DMS153 treated with DMSO at 0.1 percent for 48 hours (cell line): ENCODE data around the gene NDUFB11.
"Not testable (repeated sequence)": the region's sequence is repeated elsewhere in the genome, so short reads cannot be mapped to it uniquely, and the experiment has no call there.

Experiments used
- DNase-seq: peaks from one replicate; lab custom pipeline; 2025; ENCODE audit not compliant: unreplicated experiment; lab: John Stamatoyannopoulos, UW

NDUFB11 gene

DNA sequence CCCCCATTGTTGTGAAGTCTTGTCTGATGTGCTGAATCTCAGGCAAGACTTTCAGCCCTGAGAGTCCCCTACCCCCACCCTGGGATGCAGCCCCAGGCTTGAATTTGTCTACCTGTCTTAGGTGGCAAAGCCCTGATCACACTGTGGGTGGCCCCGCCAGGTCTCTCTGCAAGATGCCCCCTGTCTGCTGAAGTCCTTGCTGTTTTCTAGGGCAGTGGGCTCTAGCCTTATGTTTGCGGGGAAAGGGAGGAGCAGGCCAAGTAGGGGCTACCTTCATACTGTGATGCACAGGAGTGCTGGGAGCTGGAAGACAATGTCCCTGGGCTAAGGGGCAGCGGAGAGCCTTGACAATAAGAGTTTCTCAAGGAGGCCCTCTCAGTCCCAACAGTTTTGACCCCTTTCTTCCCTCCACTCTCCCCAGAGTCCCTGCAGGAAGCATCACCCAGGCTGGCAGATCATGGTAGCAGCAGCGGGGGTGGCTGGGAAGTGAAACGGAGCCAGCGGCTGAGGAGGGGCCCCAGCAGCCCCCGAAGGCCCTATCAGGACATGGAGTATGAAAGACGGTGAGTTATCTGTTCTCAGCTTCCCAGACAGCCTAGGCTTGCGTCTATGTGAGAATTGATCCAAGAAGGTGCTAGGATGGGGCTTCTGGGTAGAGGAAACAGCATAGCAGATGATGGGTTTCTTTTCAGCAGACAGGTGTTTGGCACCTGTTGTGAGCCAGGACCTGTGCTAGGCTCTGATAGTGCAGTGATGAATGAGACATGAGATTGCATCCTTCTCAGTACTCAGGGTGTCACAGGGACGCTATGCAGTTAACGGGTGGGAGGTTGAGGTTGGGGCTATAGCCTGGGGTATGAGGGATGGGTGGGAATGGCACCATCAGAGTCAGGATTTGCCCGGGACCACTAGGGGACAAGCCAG is 2.7 kb upstream of the NDUFB11 start:
- DNase-seq = no peak

- no peak for DNase-seq
Observed at GRCh38 chrX:47146121-47146935, 1.8 kb upstream of the NDUFB11 start.

GRCh38 chrX:47145395-47146120 is 1.1 kb upstream of the NDUFB11 start:
- no peak for DNase-seq

DNA sequence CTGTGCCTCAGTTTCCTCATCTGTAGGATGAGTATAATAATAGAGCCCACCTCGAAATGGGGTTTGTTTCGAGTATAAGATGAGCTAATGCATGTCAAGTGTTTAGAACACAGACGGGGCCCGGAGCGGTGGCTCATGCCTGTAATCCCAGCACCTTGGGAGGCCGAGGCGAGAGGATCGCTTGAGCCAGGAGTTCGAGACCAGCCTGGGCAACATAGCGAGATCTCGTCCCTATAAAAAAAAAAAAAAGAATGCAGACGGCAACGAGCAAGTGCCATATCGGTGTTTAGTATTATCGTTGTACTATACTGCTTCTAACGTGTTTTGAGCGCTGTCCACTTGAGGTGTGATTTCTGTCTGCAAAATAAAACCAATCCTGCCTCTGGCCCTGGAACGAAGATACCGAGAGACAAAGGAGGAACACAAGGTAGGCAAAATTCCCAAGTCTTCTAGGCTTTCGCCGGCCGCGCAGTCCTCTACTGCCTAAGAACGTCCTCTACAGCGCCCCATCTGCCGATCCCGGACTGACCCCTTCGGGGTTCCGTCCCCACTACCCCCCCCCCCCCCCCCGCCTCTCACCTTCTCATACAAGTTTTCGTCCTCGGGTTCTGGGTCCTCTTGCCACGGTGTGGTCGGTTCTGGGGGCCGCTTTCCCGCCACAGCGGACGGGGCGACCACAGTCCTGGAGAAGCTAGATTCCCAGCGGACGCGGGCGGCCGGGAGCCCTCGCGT is 442 bp downstream of the NDUFB11 start:
- DNase-seq = no peak

- DNase-seq = no peak
Observed at GRCh38 chrX:47138171-47138570, 6.3 kb downstream of the NDUFB11 start.

DNA sequence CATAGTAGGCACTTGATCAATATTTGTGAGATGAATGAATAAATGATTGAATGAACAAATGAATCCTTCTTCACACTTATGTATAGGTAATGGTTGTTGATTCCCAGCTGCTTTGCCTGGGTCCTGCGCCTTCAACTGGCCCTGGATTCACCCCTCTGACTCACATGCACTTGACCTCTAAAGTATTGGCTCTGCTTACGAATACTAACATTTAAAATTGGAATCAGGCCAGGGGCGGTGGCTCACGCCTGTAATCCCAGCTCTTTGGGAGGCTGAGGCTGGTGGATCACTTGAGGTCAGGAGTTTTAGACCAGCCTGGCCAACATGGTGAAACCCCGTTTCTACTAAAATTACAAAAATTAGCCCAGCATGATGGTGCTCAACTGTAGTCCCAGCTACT is 8.9 kb downstream of the NDUFB11 start:
- DNase-seq = not testable (repeated sequence)

- DNase-seq = no peak
Observed at GRCh38 chrX:47133493-47133892, 11.0 kb downstream of the NDUFB11 start.

- no peak for DNase-seq
Observed at GRCh38 chrX:47129899-47130358, 14.6 kb downstream of the NDUFB11 start.

DNA sequence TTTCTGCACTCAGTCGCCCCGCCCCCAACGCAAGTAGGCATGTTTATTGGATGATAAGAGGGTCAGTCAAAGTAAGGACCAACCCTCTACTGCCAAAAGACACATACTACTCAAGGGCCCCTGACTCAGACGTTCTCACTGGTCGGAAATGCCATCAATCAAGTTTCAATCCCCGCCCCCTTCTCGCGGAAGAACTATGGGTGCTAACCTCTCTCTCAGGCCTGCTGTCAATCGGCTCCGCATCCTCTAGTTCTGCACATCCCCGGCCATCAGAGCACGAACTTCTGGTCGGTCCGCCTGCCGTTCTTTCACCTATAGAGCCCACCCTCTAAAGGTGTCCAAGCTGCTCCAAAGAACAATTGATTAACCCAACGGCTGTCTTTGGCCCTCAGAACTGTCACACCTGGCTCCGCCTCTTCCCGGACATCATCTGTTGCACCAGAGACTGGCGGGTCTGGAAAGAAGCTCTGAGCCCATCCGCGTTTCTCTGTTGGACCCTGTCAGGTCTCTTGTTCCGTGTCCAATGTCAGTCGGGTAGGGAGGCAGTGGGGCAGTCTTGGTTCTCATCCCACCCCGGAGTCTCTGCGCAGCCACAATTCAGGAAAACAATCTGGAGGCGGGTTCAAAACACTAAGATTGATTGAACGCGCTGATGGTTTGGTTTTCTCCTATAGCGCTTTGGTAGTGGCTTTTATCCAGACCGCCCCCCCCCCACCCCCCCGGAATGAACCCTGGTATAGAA is 15.2 kb downstream of the NDUFB11 start:
- peak; percentile 58 for DNase-seq

DNA sequence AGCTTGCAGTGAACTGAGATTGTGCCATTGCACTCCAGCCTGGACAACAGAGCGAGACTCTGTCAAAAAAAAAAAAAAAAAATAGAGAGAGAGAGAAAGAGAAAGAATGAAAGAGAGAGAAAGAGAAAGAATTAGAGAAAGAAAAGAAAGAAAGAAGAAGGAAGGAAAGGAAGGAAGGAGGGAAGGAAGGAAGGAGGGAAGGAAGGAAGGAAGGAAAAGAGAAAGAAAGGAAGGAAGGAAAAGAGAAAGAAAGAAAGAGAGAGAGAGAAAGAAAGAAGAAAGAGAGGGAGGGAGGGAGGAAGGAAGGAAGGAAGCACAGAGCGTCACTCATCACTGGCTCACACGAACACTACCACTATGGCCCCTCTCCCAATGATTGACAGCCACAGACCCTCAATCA is 20.0 kb downstream of the NDUFB11 start:
- DNase-seq = not testable (repeated sequence)

DNA sequence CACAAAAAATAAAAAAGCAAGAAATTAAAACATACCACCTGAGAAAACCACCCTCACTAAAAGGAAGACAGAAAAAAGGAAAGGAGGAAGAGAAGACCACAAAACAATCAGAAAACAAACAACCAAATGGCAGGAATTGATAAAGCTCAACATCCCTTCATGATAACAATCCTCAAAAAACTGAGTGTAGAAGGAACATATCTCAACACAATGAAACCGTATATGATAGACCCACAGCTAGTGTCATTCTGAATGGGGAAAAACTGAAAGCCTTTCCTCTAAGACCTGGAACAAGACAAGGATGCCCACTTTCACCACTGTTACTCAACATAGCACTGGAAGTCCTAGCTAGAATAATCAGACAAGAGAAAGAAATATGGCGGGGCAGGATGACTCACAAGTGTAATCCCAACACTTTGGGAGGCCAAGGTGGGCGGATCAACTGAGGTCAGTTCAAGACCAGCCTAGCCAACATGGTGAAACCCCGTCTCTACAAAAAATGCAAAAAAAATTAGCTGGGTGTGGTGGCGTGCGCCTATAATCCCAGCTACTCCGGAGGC is 27.9 kb downstream of the NDUFB11 start:
- DNase-seq = not testable (repeated sequence)

DNA sequence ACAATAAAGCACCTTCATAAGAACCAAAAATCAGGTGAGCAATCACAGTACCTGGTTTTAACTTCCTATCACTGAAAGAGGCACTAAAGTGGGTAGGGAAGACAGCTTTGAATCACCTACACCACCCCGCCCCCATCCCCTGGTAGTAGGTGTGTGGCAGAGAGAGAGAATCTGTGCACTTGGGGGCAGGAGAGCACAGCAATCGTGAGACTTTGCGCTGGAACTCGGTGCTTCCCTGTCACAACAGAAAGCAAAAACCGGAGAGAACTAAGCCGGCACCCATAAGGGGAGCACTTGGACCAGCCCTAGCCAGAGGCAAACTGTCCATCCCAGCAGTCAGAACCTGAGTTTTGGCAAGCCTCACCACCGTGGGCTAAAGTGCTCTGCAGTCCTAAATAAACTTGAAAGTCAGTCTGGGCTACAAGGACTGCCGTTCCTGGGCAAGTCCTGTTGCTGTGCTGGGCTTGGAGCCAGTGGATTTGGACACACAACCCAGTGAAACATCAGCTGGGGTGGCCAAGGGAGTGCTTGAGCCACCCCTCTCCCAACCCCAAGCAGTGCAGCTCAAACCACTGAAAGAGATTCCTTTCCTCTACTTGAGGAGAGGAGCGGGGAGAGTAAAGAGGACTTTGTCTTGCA is 32.1 kb downstream of the NDUFB11 start:
- no peak for DNase-seq

GRCh38 chrX:47110936-47111615 is 33.4 kb downstream of the NDUFB11 start:
- not testable (repeated sequence) for DNase-seq

DNA sequence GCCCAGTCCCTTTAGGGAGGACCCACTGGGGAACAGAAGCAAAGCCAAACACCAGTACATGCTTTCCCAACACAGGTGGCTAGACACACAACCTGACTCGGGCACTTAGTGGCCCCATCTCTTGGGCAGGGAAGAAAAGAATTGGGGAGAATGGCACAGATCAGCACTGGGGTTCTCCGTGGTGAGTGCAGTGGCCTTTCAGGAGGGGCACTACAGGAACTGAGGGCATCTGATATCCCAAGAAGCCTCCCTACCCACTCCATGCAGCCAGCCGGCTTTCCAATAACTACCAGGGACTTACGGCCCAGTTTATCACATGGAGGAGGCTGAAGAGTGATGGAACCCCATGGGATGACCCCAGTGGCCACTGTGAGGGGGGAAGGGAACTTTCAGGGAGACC is 43.3 kb downstream of the NDUFB11 start:
- no peak for DNase-seq

- DNase-seq = no peak
Observed at GRCh38 chrX:47098338-47099094, 46.0 kb downstream of the NDUFB11 start.

DNA sequence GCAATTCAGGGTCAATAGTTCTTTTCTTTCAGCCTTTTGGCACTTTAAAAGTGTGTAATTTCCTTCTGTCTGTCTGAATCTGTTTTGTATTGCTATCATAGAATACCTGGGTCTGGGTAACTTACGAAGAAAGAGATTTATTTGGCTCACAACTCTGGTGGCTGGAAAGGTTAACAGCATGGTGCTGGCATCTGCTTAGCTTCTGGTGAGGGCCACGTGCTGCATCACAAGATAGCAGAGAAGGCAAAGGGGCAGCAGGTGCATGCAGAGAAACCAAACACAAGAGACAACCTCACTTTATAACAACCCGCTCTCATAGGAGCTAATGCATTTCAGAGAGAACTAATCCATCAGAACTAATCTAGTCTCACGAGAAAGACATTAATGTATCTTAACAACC is 47.5 kb downstream of the NDUFB11 start:
- DNase-seq = no peak

DNA sequence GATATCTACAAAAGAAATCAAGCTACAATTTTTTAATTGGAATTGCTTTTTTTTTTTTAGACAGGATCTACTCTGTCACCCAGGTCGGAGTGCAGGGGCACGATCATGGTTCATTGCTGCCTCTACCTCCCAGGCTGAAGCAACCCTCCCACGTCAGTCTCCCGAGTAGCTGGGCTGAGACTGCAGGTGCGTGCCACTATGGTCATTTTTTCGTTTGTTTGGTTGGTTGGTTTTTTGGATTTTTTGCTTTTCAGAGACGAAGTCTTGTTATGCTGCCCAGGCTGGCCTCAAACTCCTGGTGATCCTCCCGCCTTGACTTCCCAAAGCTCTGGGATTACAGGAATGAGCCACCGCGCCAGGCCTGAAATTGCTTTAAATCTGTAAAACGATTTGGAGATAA is 50.6 kb downstream of the NDUFB11 start:
- DNase-seq = no peak

DNA sequence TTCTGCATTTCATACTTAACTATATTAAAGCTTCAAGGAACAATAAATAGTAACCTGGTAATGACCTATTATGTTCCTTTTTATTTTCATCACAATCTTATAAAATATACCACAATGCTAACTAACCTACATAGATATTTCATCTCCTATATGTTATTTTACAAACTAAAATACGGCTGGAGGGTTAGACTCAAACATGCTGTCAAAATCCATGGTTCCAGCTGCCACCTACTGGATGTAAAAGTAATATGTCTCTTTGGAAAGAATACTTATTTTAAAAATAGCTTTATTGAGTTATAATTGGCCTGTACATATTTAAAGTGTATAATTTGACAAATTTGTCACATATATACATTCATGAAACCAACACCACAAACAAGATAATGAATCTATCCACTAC is 51.3 kb downstream of the NDUFB11 start:
- peak; percentile 3 for DNase-seq
